Measurements from ENCODE around the gene SLC39A11.
A peak's percentile ranks its signal among the peaks of the same experiment; 100 is the strongest.
"Not testable (repeated sequence)": the region's sequence is repeated elsewhere in the genome, so short reads cannot be mapped to it uniquely, and the experiment has no call there.

SLC39A11 gene

GRCh38 chr17:73059713-73060112, 32.8 kb downstream of the SLC39A11 start:
- DNase-seq (ENCODE audit: low read depth); H3K4me3 ChIP-seq (ENCODE audit: low read depth, low read length): not testable (repeated sequence)

- peak; percentile 58 for DNase-seq (ENCODE audit: low read depth)
- H3K4me3 ChIP-seq (ENCODE audit: low read depth, low read length): no peak overlapping the region
These were observed 34.5 kb downstream of the SLC39A11 start for GRCh38 chr17:73058022-73058421.

GRCh38 chr17:73057196-73057595, 35.3 kb downstream of the SLC39A11 start:
- H3K4me3 ChIP-seq (ENCODE audit: low read depth, low read length): no peak overlapping the region
- DNase-seq (ENCODE audit: low read depth): no peak

- no peak overlapping the region for H3K4me3 ChIP-seq (ENCODE audit: low read depth, low read length)
- DNase-seq (ENCODE audit: low read depth): no peak
These were observed 39.6 kb downstream of the SLC39A11 start for GRCh38 chr17:73052923-73053322.

- H3K4me3 ChIP-seq (ENCODE audit: low read depth, low read length): no peak overlapping the region
- DNase-seq (ENCODE audit: low read depth): no peak
These were observed 41.7 kb downstream of the SLC39A11 start for GRCh38 chr17:73050797-73051196.

GRCh38 chr17:73048170-73048569, 44.3 kb downstream of the SLC39A11 start:
- no peak for DNase-seq (ENCODE audit: low read depth)
- H3K4me3 ChIP-seq (ENCODE audit: low read depth, low read length): no peak overlapping the region

- no peak overlapping the region for H3K4me3 ChIP-seq (ENCODE audit: low read depth, low read length)
- DNase-seq (ENCODE audit: low read depth): no peak
These were observed 46.8 kb downstream of the SLC39A11 start for GRCh38 chr17:73045724-73046123.

GRCh38 chr17:73043686-73044581, 48.6 kb downstream of the SLC39A11 start:
- H3K4me3 ChIP-seq (ENCODE audit: low read depth, low read length): no peak overlapping the region
- DNase-seq (ENCODE audit: low read depth): peak; percentile 90

GRCh38 chr17:73042809-73043685, 49.4 kb downstream of the SLC39A11 start:
- H3K4me3 ChIP-seq (ENCODE audit: low read depth, low read length): no peak overlapping the region
- no peak for DNase-seq (ENCODE audit: low read depth)

- DNase-seq (ENCODE audit: low read depth): no peak
These were observed 50.3 kb downstream of the SLC39A11 start for GRCh38 chr17:73042225-73042624.

GRCh38 chr17:73039282-73039681, 53.2 kb downstream of the SLC39A11 start:
- DNase-seq (ENCODE audit: low read depth): no peak

More at GRCh38 chr17:73042225-73042624, 50.3 kb downstream of the SLC39A11 start:
- no peak overlapping the region for H3K4me3 ChIP-seq (ENCODE audit: low read depth, low read length)

GRCh38 chr17:73031472-73031871, 61.0 kb downstream of the SLC39A11 start:
- DNase-seq (ENCODE audit: low read depth): no peak
- H3K4me3 ChIP-seq (ENCODE audit: low read depth, low read length): no peak overlapping the region

More at GRCh38 chr17:73039282-73039681, 53.2 kb downstream of the SLC39A11 start:
- no peak overlapping the region for H3K4me3 ChIP-seq (ENCODE audit: low read depth, low read length)

- DNase-seq (ENCODE audit: low read depth): no peak
- H3K4me3 ChIP-seq (ENCODE audit: low read depth, low read length): no peak overlapping the region
These were observed 61.5 kb downstream of the SLC39A11 start for GRCh38 chr17:73030995-73031394.

GRCh38 chr17:73030501-73030921, 62.0 kb downstream of the SLC39A11 start:
- DNase-seq (ENCODE audit: low read depth): no peak
- no peak overlapping the region for H3K4me3 ChIP-seq (ENCODE audit: low read depth, low read length)

- no peak overlapping the region for H3K4me3 ChIP-seq (ENCODE audit: low read depth, low read length)
- no peak for DNase-seq (ENCODE audit: low read depth)
These were observed 62.5 kb downstream of the SLC39A11 start for GRCh38 chr17:73029991-73030390.

GRCh38 chr17:73029021-73029420, 63.5 kb downstream of the SLC39A11 start:
- no peak overlapping the region for H3K4me3 ChIP-seq (ENCODE audit: low read depth, low read length)
- DNase-seq (ENCODE audit: low read depth): no peak

GRCh38 chr17:73028299-73028755, 64.2 kb downstream of the SLC39A11 start:
- no peak overlapping the region for H3K4me3 ChIP-seq (ENCODE audit: low read depth, low read length)
- no peak for DNase-seq (ENCODE audit: low read depth)

GRCh38 chr17:73027130-73027741, 65.3 kb downstream of the SLC39A11 start:
- DNase-seq (ENCODE audit: low read depth): no peak

GRCh38 chr17:73025041-73025560, 67.4 kb downstream of the SLC39A11 start:
- DNase-seq (ENCODE audit: low read depth): no peak
- no peak overlapping the region for H3K4me3 ChIP-seq (ENCODE audit: low read depth, low read length)

More at GRCh38 chr17:73027130-73027741, 65.3 kb downstream of the SLC39A11 start:
- H3K4me3 ChIP-seq (ENCODE audit: low read depth, low read length): no peak overlapping the region
